Measurements from ENCODE around the gene PRPF18. TPM values are rescaled to one million over a fixed set of nuclear protein-coding genes. Genes with fewer than 3 reads are reported as not detected.

PRPF18 gene
- total and polyA plus RNA-seq, 3 donors from 2014 or later, result 20.6 to 30.6 (median 26.9) TPM

- DNase-seq, result no peak
- Histone ChIP-seq H3K4me1 (no peaks in the 10 kb centered on the region), H3K27me3 (no peaks in the 10 kb centered on the region), H3K36me3 (ENCODE audit: low read depth, missing control alignments) (no peaks in the 10 kb centered on the region), H3K9me3 (no peaks in the 10 kb centered on the region), H3K4me3 (no peak overlapping the region), H3K27ac (no peak overlapping the region)
- no peak for TF ChIP-seq CTCF (IDR thresholded peaks at IDR 0.05)
- TF ChIP-seq POLR2A (IDR thresholded peaks at IDR 0.05), result no peak
- intact Hi-C loops (cut with DNase I; ENCODE audit: low total_unique reads), result loop anchor here (5.0 kb wide), 1 partner anchor 122 kb away; no protein-coding TSS in a partner anchor
- WGBS, 2 donors, result 89 to 93% methylated on average over 3 to 4 of the region's 4 CpGs
These were observed 68.1 kb downstream of the PRPF18 start for GRCh38 chr10:13654846-13655245.

- Histone ChIP-seq H3K36me3 (ENCODE audit: low read depth, missing control alignments) (no peaks in the 10 kb centered on the region), H3K4me3 (peak overlapping the region in 1 of 2 donors; percentile 4), H3K4me1 (no peaks in the 10 kb centered on the region), H3K27me3 (no peaks in the 10 kb centered on the region), H3K9me3 (no peaks in the 10 kb centered on the region), H3K27ac (no peak overlapping the region)
- intact Hi-C loops (cut with DNase I; ENCODE audit: low total_unique reads), result loop anchor here (5.0 kb wide), 1 partner anchor 121 kb away; no protein-coding TSS in a partner anchor
- TF ChIP-seq CTCF (IDR thresholded peaks at IDR 0.05) (no peak), POLR2A (IDR thresholded peaks at IDR 0.05) (no peak)
- WGBS, 2 donors, result 65 to 73% methylated on average over 46 to 68 of the region's 68 CpGs
- DNase-seq, result no peak
These were observed 69.8 kb downstream of the PRPF18 start for GRCh38 chr10:13656337-13657100.

GRCh38 chr10:13657101-13657680, 70.4 kb downstream of the PRPF18 start:
- H3K27ac ChIP-seq, result no peak overlapping the region
- H3K9me3 ChIP-seq, result no peaks in the 10 kb centered on the region
- DNase-seq, result no peak
- no peaks in the 10 kb centered on the region for H3K27me3 ChIP-seq
- H3K4me1 ChIP-seq, result no peaks in the 10 kb centered on the region
- no peak overlapping the region for H3K4me3 ChIP-seq
- TF ChIP-seq POLR2A (IDR thresholded peaks at IDR 0.05) (no peak), CTCF (IDR thresholded peaks at IDR 0.05) (no peak)
- WGBS, 2 donors, result 63 to 71% methylated on average over 30 to 42 of the region's 49 CpGs
- intact Hi-C loops (cut with DNase I; ENCODE audit: low total_unique reads), result loop anchor here (5.0 kb wide), 1 partner anchor 120 kb away; no protein-coding TSS in a partner anchor
- no peaks in the 10 kb centered on the region for H3K36me3 ChIP-seq (ENCODE audit: low read depth, missing control alignments)

- TF ChIP-seq POLR2A (IDR thresholded peaks at IDR 0.05) (no peak), CTCF (IDR thresholded peaks at IDR 0.05) (no peak)
- WGBS, 2 donors, result 76 to 78% methylated on average over 8 to 10 of the region's 10 CpGs
- Histone ChIP-seq H3K4me1 (no peaks in the 10 kb centered on the region), H3K9me3 (no peaks in the 10 kb centered on the region), H3K36me3 (ENCODE audit: low read depth, missing control alignments) (no peaks in the 10 kb centered on the region), H3K27me3 (no peaks in the 10 kb centered on the region), H3K4me3 (no peak overlapping the region), H3K27ac (no peak overlapping the region)
- DNase-seq, result no peak
- intact Hi-C loops (cut with DNase I; ENCODE audit: low total_unique reads), result loop anchor here (5.0 kb wide), 1 partner anchor 119 kb away; no protein-coding TSS in a partner anchor
These were observed 71.5 kb downstream of the PRPF18 start for GRCh38 chr10:13658264-13658663.
